ENCODE data around the gene PIP5KL1.

Gene PIP5KL1

DNA sequence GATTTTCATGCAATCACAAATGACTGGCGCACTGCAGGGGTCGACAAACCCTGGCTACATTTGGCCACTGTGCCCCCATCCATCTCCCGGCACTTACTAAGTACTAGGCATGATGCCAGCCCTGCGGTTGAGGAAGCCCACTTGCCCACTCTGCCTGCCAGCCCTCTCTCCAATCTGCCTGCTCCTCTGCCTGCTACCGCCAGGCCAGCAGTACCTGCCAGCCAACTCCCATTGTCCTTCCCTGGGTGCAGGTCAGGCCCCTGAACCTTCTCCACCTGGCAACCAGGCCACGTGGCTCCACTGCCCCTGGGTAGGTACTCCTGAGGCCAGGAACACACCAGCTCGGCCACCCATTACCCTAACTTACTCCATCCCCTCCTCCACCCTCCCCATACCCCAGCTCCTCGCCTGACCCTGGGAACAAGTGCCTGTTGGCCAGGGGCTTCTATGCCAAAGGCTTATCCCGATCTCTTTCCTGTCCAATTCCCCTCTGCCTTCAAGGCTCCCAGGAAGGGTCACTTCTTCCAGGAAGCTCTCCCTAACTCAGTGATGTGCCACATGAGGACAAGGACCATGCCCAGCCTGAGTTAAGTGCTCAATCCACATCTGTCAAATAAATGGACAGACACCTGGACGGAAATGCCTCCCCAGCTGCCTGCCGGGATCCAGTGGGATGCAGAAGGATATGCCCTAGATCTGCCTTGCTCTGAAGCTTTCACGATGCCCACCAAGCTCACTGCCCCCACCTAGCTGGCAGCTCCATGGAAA is 43.6 kb upstream of the PIP5KL1 start:
- H4K20me1 ChIP-seq (ENCODE audit: insufficient read depth, low read length, poor library complexity, severe bottlenecking) = peaks cover 78% of the 10 kb centered on the region
- peak overlapping the region; percentile 80 for H3K4me2 ChIP-seq (ENCODE audit: low read depth, low read length, poor library complexity, severe bottlenecking)
- H3K79me2 ChIP-seq (ENCODE audit: insufficient read depth, low read length) = peaks cover 96% of the 10 kb centered on the region
- H3K9ac ChIP-seq (ENCODE audit: low read depth, low read length, poor library complexity, severe bottlenecking) = peak overlapping the region; percentile 80
- no peaks in the 10 kb centered on the region for H3K27me3 ChIP-seq (ENCODE audit: insufficient read depth, low read length, poor library complexity, severe bottlenecking)
- no peaks in the 10 kb centered on the region for H3F3A ChIP-seq (ENCODE audit: low read depth)
- peak overlapping the region; percentile 40 for H3K4me3 ChIP-seq (ENCODE audit: low read length, poor library complexity, severe bottlenecking)
- no peak overlapping the region for H2AFZ ChIP-seq (ENCODE audit: low read length)
- TF ChIP-seq, protein P1, sequence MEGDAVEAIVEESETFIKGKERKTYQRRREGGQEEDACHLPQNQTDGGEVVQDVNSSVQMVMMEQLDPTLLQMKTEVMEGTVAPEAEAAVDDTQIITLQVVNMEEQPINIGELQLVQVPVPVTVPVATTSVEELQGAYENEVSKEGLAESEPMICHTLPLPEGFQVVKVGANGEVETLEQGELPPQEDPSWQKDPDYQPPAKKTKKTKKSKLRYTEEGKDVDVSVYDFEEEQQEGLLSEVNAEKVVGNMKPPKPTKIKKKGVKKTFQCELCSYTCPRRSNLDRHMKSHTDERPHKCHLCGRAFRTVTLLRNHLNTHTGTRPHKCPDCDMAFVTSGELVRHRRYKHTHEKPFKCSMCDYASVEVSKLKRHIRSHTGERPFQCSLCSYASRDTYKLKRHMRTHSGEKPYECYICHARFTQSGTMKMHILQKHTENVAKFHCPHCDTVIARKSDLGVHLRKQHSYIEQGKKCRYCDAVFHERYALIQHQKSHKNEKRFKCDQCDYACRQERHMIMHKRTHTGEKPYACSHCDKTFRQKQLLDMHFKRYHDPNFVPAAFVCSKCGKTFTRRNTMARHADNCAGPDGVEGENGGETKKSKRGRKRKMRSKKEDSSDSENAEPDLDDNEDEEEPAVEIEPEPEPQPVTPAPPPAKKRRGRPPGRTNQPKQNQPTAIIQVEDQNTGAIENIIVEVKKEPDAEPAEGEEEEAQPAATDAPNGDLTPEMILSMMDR (conservative IDR thresholded peaks at IDR 0.05; ENCODE audit: low read length) = no peak
- TF ChIP-seq EZH2phosphoT487 (IDR thresholded peaks at IDR 0.05; ENCODE audit: borderline replicate concordance) = no peak
- H3K9me3 ChIP-seq (ENCODE audit: insufficient read depth, low read depth, low read length) = no peaks in the 10 kb centered on the region
- peaks cover 91% of the 10 kb centered on the region for H3K4me1 ChIP-seq (ENCODE audit: insufficient read depth, low read length, poor library complexity, severe bottlenecking)
- no peaks in the 10 kb centered on the region for H3K9me2 ChIP-seq (replicated peaks; ENCODE audit: low read depth, low read length)
- no peaks in the 10 kb centered on the region for H3K36me3 ChIP-seq (ENCODE audit: insufficient read depth, low read length)

DNA sequence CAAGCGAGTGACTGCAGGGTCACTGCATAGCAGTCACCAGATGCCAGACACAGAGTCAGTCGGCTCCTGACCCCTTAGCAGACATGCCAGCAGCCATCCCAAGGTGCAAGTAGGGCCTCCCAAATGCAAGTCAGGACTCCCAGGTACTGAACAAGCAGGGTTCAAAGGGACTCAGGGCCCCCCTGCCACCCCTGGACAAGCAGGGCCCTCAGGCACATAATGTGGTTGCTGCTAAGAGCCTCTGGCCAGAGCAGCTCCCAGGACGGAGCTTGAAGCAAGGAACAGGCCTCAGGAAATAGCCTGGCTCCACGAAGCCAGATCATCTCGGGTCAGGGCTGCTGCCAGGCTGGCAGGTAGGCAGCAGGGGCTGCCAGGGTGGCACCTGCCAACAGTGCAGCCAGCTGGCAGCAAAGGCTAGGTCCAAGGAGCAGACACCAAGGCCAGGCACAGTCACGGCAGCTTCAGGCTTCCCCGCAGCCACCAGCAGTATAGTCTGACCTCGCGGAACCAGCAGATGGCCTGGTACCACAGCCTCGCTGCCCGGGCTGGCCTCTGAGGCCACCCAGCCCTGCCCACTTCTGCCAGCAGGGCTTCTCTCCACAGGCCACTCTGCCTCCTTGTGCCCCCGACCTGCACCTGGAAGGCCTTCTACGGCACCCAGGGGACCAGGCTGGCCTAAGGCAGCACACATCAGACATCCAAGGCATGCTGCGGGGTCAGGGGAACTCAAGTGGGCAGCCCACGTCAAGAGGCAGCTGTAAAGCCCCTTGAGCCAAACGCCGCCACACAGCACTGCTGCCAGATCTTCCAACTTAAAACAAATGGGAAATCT is 42.8 kb upstream of the PIP5KL1 start:
- H3K9ac ChIP-seq (ENCODE audit: low read depth, low read length, poor library complexity, severe bottlenecking) = peak overlapping the region; percentile 80
- H3K9me3 ChIP-seq (ENCODE audit: insufficient read depth, low read depth, low read length) = no peaks in the 10 kb centered on the region
- H3K79me2 ChIP-seq (ENCODE audit: insufficient read depth, low read length) = peaks cover 96% of the 10 kb centered on the region
- peaks cover 94% of the 10 kb centered on the region for H3K4me1 ChIP-seq (ENCODE audit: insufficient read depth, low read length, poor library complexity, severe bottlenecking)
- H3F3A ChIP-seq (ENCODE audit: low read depth) = no peaks in the 10 kb centered on the region
- TF ChIP-seq EZH2phosphoT487 (IDR thresholded peaks at IDR 0.05; ENCODE audit: borderline replicate concordance) = no peak
- TF ChIP-seq, protein P1 (conservative IDR thresholded peaks at IDR 0.05; ENCODE audit: low read length) = no peak
- H3K27me3 ChIP-seq (ENCODE audit: insufficient read depth, low read length, poor library complexity, severe bottlenecking) = no peaks in the 10 kb centered on the region
- no peak overlapping the region for H2AFZ ChIP-seq (ENCODE audit: low read length)
- peak overlapping the region; percentile 80 for H3K4me2 ChIP-seq (ENCODE audit: low read depth, low read length, poor library complexity, severe bottlenecking)
- H3K4me3 ChIP-seq (ENCODE audit: low read length, poor library complexity, severe bottlenecking) = peak overlapping the region; percentile 40
- H3K9me2 ChIP-seq (replicated peaks; ENCODE audit: low read depth, low read length) = no peaks in the 10 kb centered on the region
- H4K20me1 ChIP-seq (ENCODE audit: insufficient read depth, low read length, poor library complexity, severe bottlenecking) = peaks cover 70% of the 10 kb centered on the region
- H3K36me3 ChIP-seq (ENCODE audit: insufficient read depth, low read length) = no peaks in the 10 kb centered on the region

GRCh38 chr9:127972236-127972871 is 41.8 kb upstream of the PIP5KL1 start:
- Histone ChIP-seq H3K4me2 (ENCODE audit: low read depth, low read length, poor library complexity, severe bottlenecking) (peak overlapping the region; percentile 80), H3K4me1 (ENCODE audit: insufficient read depth, low read length, poor library complexity, severe bottlenecking) (peaks cover 96% of the 10 kb centered on the region), H3F3A (ENCODE audit: low read depth) (no peaks in the 10 kb centered on the region), H3K79me2 (ENCODE audit: insufficient read depth, low read length) (peaks cover 96% of the 10 kb centered on the region), H3K9ac (ENCODE audit: low read depth, low read length, poor library complexity, severe bottlenecking) (peak overlapping the region; percentile 80), H3K4me3 (ENCODE audit: low read length, poor library complexity, severe bottlenecking) (no peak overlapping the region), H4K20me1 (ENCODE audit: insufficient read depth, low read length, poor library complexity, severe bottlenecking) (peaks cover 60% of the 10 kb centered on the region), H3K9me3 (ENCODE audit: insufficient read depth, low read depth, low read length) (no peaks in the 10 kb centered on the region), H3K27me3 (ENCODE audit: insufficient read depth, low read length, poor library complexity, severe bottlenecking) (no peaks in the 10 kb centered on the region), H2AFZ (ENCODE audit: low read length) (no peak overlapping the region), H3K36me3 (ENCODE audit: insufficient read depth, low read length) (no peaks in the 10 kb centered on the region), H3K9me2 (replicated peaks; ENCODE audit: low read depth, low read length) (no peaks in the 10 kb centered on the region)
- TF ChIP-seq, protein P1 (conservative IDR thresholded peaks at IDR 0.05; ENCODE audit: low read length) = no peak
- no peak for TF ChIP-seq EZH2phosphoT487 (IDR thresholded peaks at IDR 0.05; ENCODE audit: borderline replicate concordance)
